K562 (cell line): ENCODE data around the gene RMC1. TPM values are rescaled to one million over a fixed set of nuclear protein-coding genes. Genes with fewer than 3 reads are reported as not detected.
"Not testable (repeated sequence)": the region's sequence is repeated elsewhere in the genome, so short reads cannot be mapped to it uniquely, and the experiment has no call there.

Experiments used
- ATAC-seq: fragments of 200-7000 bp; cut with Tn5 transposase; 3 replicates; pipeline ENCODE4 v1.9.1; 2020; ENCODE audit warnings: moderate library complexity
- BruUV-seq: library from RNA; stranded (reverse); fragments of 400-500 nt; replicated peaks from 2 replicates; lab custom pipeline; 2021; lab: Mats Ljungman, UMichigan
- CTCF ChIA-PET: fragments of 300-600 bp; formaldehyde crosslinking; extraction: SDS; loops from one replicate; lab custom pipeline; 2021; ENCODE audit warnings: low intra/inter-chr PET ratio; lab: Yijun Ruan, JAX
- POLR2A ChIA-PET: fragments of 300-600, 350-650 bp; sonication (Branson Sonifier 250); formaldehyde crosslinking; extraction: SDS; loops from one replicate; lab custom pipeline; 2021; ENCODE audit warnings: antibody characterized with exemption, inconsistent platforms; lab: Yijun Ruan, JAX
- DNase-seq, 4 experiments: peaks; one replicate each; pipeline versions ENCODE4 v3.0.0 to v3.0.0-alpha.2; 2011 to 2018; ENCODE audit warnings: low spot score in 3 of 4, mixed read lengths in 3 of 4; ENCODE audit errors: extremely low read depth in 1 of 4
- FAIRE-seq: peaks from 2 replicates; lab custom pipeline; 2011; peaks lifted over from hg19 to GRCh38; lab: Jason Lieb, UNC
- H2AFZ ChIP-seq: 2 replicates; pipeline ENCODE4 v1.6.0; 2011; ENCODE audit warnings: low read depth, low read length, control low read depth, inconsistent platforms
- H3K27ac ChIP-seq: fragments of 200-600 bp; 3 replicates; pipeline ENCODE4 v1.8.0; 2011; ENCODE audit warnings: low read depth, mild to moderate bottlenecking, control low read depth, inconsistent platforms, low read length, moderate library complexity, mixed read lengths; ENCODE audit errors: extremely low read depth
- H3K27me3 ChIP-seq, 2 experiments: fragments of 300-600 bp in 1 of 2; 2 replicates in 1 of 2; 3 replicates in 1 of 2; pipeline versions ENCODE4 v1.6.0 to v1.8.0; 2011; ENCODE audit warnings: inconsistent platforms in 2 of 2, low read length in 2 of 2, mild to moderate bottlenecking in 1 of 2, mixed read lengths in 1 of 2, moderate library complexity in 1 of 2; ENCODE audit not compliant: control insufficient read depth in 2 of 2, insufficient read depth in 2 of 2
- H3K36me3 ChIP-seq: fragments of 300-600 bp; 3 replicates; pipeline ENCODE4 v1.8.0; 2011; ENCODE audit warnings: mild to moderate bottlenecking, low read length, inconsistent platforms; ENCODE audit not compliant: control insufficient read depth, insufficient read depth
- H3K4me1 ChIP-seq, 2 experiments: fragments of 200-600 bp in 1 of 2; replicated peaks in 1 of 2; 2 replicates in 1 of 2; 3 replicates in 1 of 2; pipeline versions ENCODE4 v1.5.1 to v1.8.0; 2011; ENCODE audit warnings: inconsistent platforms in 2 of 2, low read length in 2 of 2, mild to moderate bottlenecking in 1 of 2, mixed read lengths in 1 of 2, moderate library complexity in 1 of 2; ENCODE audit not compliant: control insufficient read depth in 2 of 2, insufficient read depth in 2 of 2
- H3K4me2 ChIP-seq: 2 replicates; pipeline ENCODE4 v1.6.1; 2011; ENCODE audit warnings: low read length, control low read depth, inconsistent platforms, mixed read lengths; ENCODE audit not compliant: insufficient read depth
- H3K4me3 ChIP-seq: fragments of 200-600 bp; sonication (generic), shearing (Covaris generic); 2 replicates; pipeline ENCODE4 v1.5.1; 2016; ENCODE audit warnings: control low read depth, inconsistent platforms
- H3K79me2 ChIP-seq: fragments of 200-600 bp; 3 replicates; pipeline ENCODE4 v1.8.0; 2011; ENCODE audit warnings: low read length, inconsistent platforms; ENCODE audit not compliant: control insufficient read depth, insufficient read depth
- H3K9ac ChIP-seq, 2 experiments: 2 replicates each; pipeline versions ENCODE4 v1.6.0 to v1.6.1; 2011; ENCODE audit warnings: low read depth in 2 of 2, low read length in 2 of 2, control low read depth in 1 of 2, inconsistent platforms in 1 of 2, mild to moderate bottlenecking in 1 of 2, mixed read lengths in 1 of 2; ENCODE audit not compliant: insufficient read depth in 1 of 2
- H3K9me1 ChIP-seq: one replicate; pipeline ENCODE4 v1.6.0; 2011; ENCODE audit warnings: inconsistent platforms, mild to moderate bottlenecking, low read length, moderate library complexity; ENCODE audit not compliant: control insufficient read depth, insufficient read depth
- H3K9me3 ChIP-seq: replicated peaks from 2 replicates; pipeline ENCODE4 v1.5.1; 2011; ENCODE audit warnings: low read depth, low read length, inconsistent platforms; ENCODE audit not compliant: control insufficient read depth, insufficient read depth
- H4K20me1 ChIP-seq: replicated peaks from 2 replicates; pipeline ENCODE4 v1.6.1; 2011; ENCODE audit warnings: low read length, inconsistent platforms, mixed read lengths; ENCODE audit not compliant: control insufficient read depth, insufficient read depth
- CSDE1 ChIP-seq, 2 experiments: fragments of 450-650 bp; IDR thresholded peaks; 2 replicates each; pipeline ENCODE4 v1.6.1; 2016; ENCODE audit warnings: mild to moderate bottlenecking in 1 of 2
- ELF1 ChIP-seq: fragments of 200-800 bp; sonication (Bioruptor generic); IDR thresholded peaks from 2 replicates; pipeline ENCODE4 v1.6.1; 2016; ENCODE audit warnings: missing genetic modification characterization, missing compliant biosample characterization
- HEY1 ChIP-seq: fragments of 250-450 bp; sonication (Bioruptor Pico); IDR thresholded peaks from 2 replicates; pipeline ENCODE4 v1.5.0; 2020; ENCODE audit warnings: mild to moderate bottlenecking, moderate library complexity, borderline replicate concordance
- HMG20A ChIP-seq: fragments of 450-650 bp; formaldehyde crosslinking; conservative IDR thresholded peaks from 2 replicates; pipeline ENCODE4 v1.4.0; 2020; ENCODE audit warnings: mild to moderate bottlenecking, mixed read lengths
- MCM2 ChIP-seq: fragments of 450-650 bp; IDR thresholded peaks from 2 replicates; pipeline ENCODE4 v1.6.1; 2017; ENCODE audit warnings: low read depth, mild to moderate bottlenecking
- NR4A1 ChIP-seq, 2 experiments: fragments of 250-450 bp in 1 of 2; fragments of 450-650 bp in 1 of 2; sonication (Bioruptor Pico) in 1 of 2; IDR thresholded peaks; 2 replicates each; pipeline versions ENCODE4 v1.4.0 to v1.6.1; 2016 to 2020; ENCODE audit warnings: mild to moderate bottlenecking in 2 of 2, missing compliant biosample characterization in 1 of 2, missing genetic modification characterization in 1 of 2, moderate library complexity in 1 of 2
- ZNF143 ChIP-seq: sonication (generic); formaldehyde crosslinking; IDR thresholded peaks from 2 replicates; pipeline ENCODE4 v1.9.0; 2022; ENCODE audit warnings: mild to moderate bottlenecking, missing genetic modification reagents
- ZNF3 ChIP-seq: fragments of 250-450 bp; sonication (Bioruptor Pico); IDR thresholded peaks from 2 replicates; pipeline ENCODE4 v1.5.0; 2021; ENCODE audit warnings: mild to moderate bottlenecking, moderate library complexity
- ZNF384 ChIP-seq: IDR thresholded peaks from 2 replicates; pipeline ENCODE4 v1.6.1; 2012; ENCODE audit warnings: low read depth, low read length, improper control_type of control experiment
- ZNF408 ChIP-seq: fragments of 250-450 bp; sonication (Bioruptor Pico); IDR thresholded peaks from 2 replicates; pipeline ENCODE4 v1.4.0; 2020; ENCODE audit warnings: low read depth, mild to moderate bottlenecking, moderate library complexity
- ZNF436 ChIP-seq: fragments of 250-450, 450-650 bp; sonication (Bioruptor Pico); formaldehyde crosslinking; IDR thresholded peaks from 2 replicates; pipeline ENCODE4 v1.7.0; 2020; ENCODE audit warnings: mild to moderate bottlenecking
- WGBS: fragments of 100-300 bp; shearing (Covaris generic); methylation state at CpG from one replicate; pipeline ENCODE4 v1.1.6; 2016; ENCODE audit warnings: low coverage, mixed read lengths; ENCODE audit not compliant: insufficient coverage; ENCODE audit errors: missing lambda C conversion rate; 5-methylcytosine and 5-hydroxymethylcytosine counted together
- in situ Hi-C: fragments of 300-500 bp; cut with MboI; formaldehyde crosslinking; loops from 4 replicates; pipeline ENCODE4 v1.15.0; 2018; ENCODE audit warnings: inconsistent platforms, mixed read lengths
- intact Hi-C: fragments of 100-400 bp; cut with micrococcal nuclease; formaldehyde crosslinking; loops from 2 replicates; pipeline ENCODE4 v1.14.2; 2022
- polyA plus RNA-seq, 8 experiments: library from polyadenylated mRNA; depleted of rRNA in 4 of 8; stranded (reverse) in 5 of 8; unstranded in 3 of 8; fragments of >200 nt; fragmentation: Nextera tagmentation in 2 of 8; fragmentation: Illumina TruSeq in 1 of 8; extraction: Ambion mirVana in 2 of 8; extraction: Trizol in 1 of 8; gene quantifications; 2 replicates each; pipeline versions ENCODE4 v1.2.1 to v1.2.3, GENCODE V29; 2011 to 2014; ENCODE audit warnings: inconsistent platforms in 1 of 8, missing spikeins in 1 of 8
- total RNA-seq, 7 experiments: library from RNA; depleted of rRNA in 6 of 7; stranded (reverse); fragments of >200 nt in 6 of 7; fragmentation: Illumina TruSeq in 2 of 7; extraction: Trizol in 2 of 7; gene quantifications; 2 replicates each; pipeline versions ENCODE4 v1.2.1 to v1.2.3, GENCODE V29; 2011 to 2021; ENCODE audit warnings: low replicate concordance in 1 of 7

RMC1 gene
- total and polyA plus RNA-seq, 9 of the 15 experiments (the other 6 are each of a cell fraction or from before 2014, with no cell fraction given) = 7.5 to 42.4 (median 35.5) TPM

- POLR2A ChIA-PET, H3K27ac ChIP-seq, FAIRE-seq, H3K36me3 ChIP-seq, ATAC-seq, H3K27me3 ChIP-seq, H3K79me2 ChIP-seq, H3K9me3 ChIP-seq, in situ Hi-C loops, H4K20me1 ChIP-seq, H3K9me1 ChIP-seq, DNase-seq, H3K4me2 ChIP-seq, BruUV-seq, H3K4me3 ChIP-seq, H2AFZ ChIP-seq, intact Hi-C loops, H3K9ac ChIP-seq: not testable (repeated sequence)
- 61% methylated on average over 4 of the region's 5 CpGs for WGBS
- H3K4me1 ChIP-seq = peaks cover 11 to 12% of the 10 kb centered on the region in 2 experiments
- CTCF ChIA-PET = interaction anchor here (1.1 kb wide), 1 partner anchor 214 kb away, joined by 5 read pairs; no protein-coding TSS in a partner anchor
Measured at GRCh38 chr18:23489586-23489985, 13.7 kb upstream of the RMC1 start.

DNA sequence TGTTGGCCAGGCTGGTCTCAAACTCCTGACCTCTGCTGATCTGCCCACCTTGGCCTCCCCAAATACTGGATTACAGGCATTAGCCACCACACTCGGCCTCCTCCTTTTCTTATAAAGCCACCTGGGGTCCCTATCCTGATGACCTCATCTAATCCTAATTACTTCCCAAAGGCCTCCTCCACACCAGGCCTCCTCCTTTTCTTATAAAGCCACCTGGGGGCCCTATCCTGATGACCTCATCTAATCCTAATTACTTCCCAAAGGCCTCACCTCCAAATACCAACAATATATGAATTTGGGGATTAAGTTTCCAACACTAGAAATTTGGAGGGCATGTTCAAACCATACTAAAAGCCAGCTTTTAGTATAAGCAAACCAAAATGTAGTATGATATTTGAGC lies 9.7 kb upstream of the RMC1 start:
- ChIA-PET CTCF (interaction anchor here (0.7 kb wide), 1 partner anchor 363 kb away, joined by 3 read pairs; no protein-coding TSS in a partner anchor), POLR2A (interaction anchor here (0.6 kb wide), 1 partner anchor 78 kb away, joined by 3 read pairs; no protein-coding TSS in a partner anchor)
- H3K4me2 ChIP-seq = no peak overlapping the region
- no peaks in the 10 kb centered on the region for H3K79me2 ChIP-seq
- FAIRE-seq = no peak
- H3K9me1 ChIP-seq = no peaks in the 10 kb centered on the region
- ATAC-seq = no peak
- WGBS = 17% methylated on average over 1 of the region's 1 CpG
- no peak overlapping the region for H3K9ac ChIP-seq
- no peaks in the 10 kb centered on the region for H3K36me3 ChIP-seq
- H3K27me3 ChIP-seq = no peaks in the 10 kb centered on the region
- in situ Hi-C loops (no loop called here), intact Hi-C loops (no loop called here)
- H3K4me1 ChIP-seq = peaks cover 0 to 1% of the 10 kb centered on the region in 2 experiments; a peak in 3 of 5 replicates
- no TSS peak for BruUV-seq
- H3K27ac ChIP-seq = no peak overlapping the region
- no peaks in the 10 kb centered on the region for H4K20me1 ChIP-seq
- H2AFZ ChIP-seq = no peak overlapping the region
- DNase-seq = no peak
- H3K9me3 ChIP-seq = no peaks in the 10 kb centered on the region; the same call in 1 of the 2 replicates
- no peak overlapping the region for H3K4me3 ChIP-seq
- no peak for TF ChIP-seq HMG20A (CRISPR knock-in tag)
- TF ChIP-seq ZNF436 = no peak
- TF ChIP-seq MCM2 = no peak
- no peak for TF ChIP-seq CSDE1 (IDR thresholded peaks at IDR 0.05)
- no peak for TF ChIP-seq HEY1 (CRISPR knock-in tag)
- no peak for TF ChIP-seq ZNF143 (CRISPR knock-in tag)
- TF ChIP-seq ZNF384 = no peak
- TF ChIP-seq ZNF3 = no peak
- TF ChIP-seq NR4A1 (CRISPR knock-in tag; IDR thresholded peaks at IDR 0.05) = no peak
- no peak for TF ChIP-seq NR4A1 (tag; IDR thresholded peaks at IDR 0.05)
- no peak for TF ChIP-seq ELF1
- no peak for TF ChIP-seq ZNF408
